ENCODE measurements around the gene PRELP. TPM values are rescaled to one million over a fixed set of nuclear protein-coding genes. Genes with fewer than 3 reads are reported as not detected.

Gene PRELP
- not detected for polyA plus RNA-seq (ENCODE audit: low read depth in 6 of 6)

GRCh38 chr1:203475012-203475981 is at the start of gene PRELP:
TSS of gene PRELP (plus strand) at chr1:203475806. CDS start at chr1:203483185, 7,379 bp downstream.
- ATAC-seq (ENCODE audit: low read depth in 2 of 2) (no peak), DNase-seq (no peak)
- peaks cover 4 to 13% (median 13%) of the 10 kb centered on the region in 3 donors for H3K4me1 Mint-ChIP-seq
- H3K27me3 Mint-ChIP-seq, result peaks cover 18 to 27% (median 20%) of the 10 kb centered on the region in 3 donors
- no peak within 1 kb of the TSS for H3K4me3 Mint-ChIP-seq
- no peaks in the 10 kb centered on the region for H3K36me3 Mint-ChIP-seq
- no peak within 1 kb of the TSS for H3K27ac Mint-ChIP-seq
- no peaks in the 10 kb centered on the region for H3K9me3 Mint-ChIP-seq

- Mint-ChIP-seq H3K36me3 (no peaks in the 10 kb centered on the region), H3K9me3 (no peaks in the 10 kb centered on the region), H3K4me1 (peaks cover 12 to 21% (median 16%) of the 10 kb centered on the region in 3 donors), H3K4me3 (no peak overlapping the region), H3K27ac (peak overlapping the region in 3 of 6 donors; percentile 23 to 34 (median 24)), H3K27me3 (peaks cover 28 to 48% (median 42%) of the 10 kb centered on the region in 3 donors)
- DNase-seq (no peak), ATAC-seq (ENCODE audit: low read depth in 2 of 2) (no peak)
These were observed 49.2 kb upstream of the PRELP start for GRCh38 chr1:203426366-203426765.

GRCh38 chr1:203426870-203427269 is 48.7 kb upstream of the PRELP start:
- H3K27me3 Mint-ChIP-seq, result peaks cover 28 to 45% (median 37%) of the 10 kb centered on the region in 3 donors
- ATAC-seq (ENCODE audit: low read depth in 2 of 2) (no peak), DNase-seq (no peak)
- H3K4me1 Mint-ChIP-seq, result peaks cover 12 to 21% (median 16%) of the 10 kb centered on the region in 3 donors
- H3K36me3 Mint-ChIP-seq, result no peaks in the 10 kb centered on the region
- H3K27ac Mint-ChIP-seq, result no peak overlapping the region
- H3K9me3 Mint-ChIP-seq, result no peaks in the 10 kb centered on the region
- no peak overlapping the region for H3K4me3 Mint-ChIP-seq

- H3K27me3 Mint-ChIP-seq, result peaks cover 28 to 46% (median 31%) of the 10 kb centered on the region in 3 donors
- ATAC-seq (ENCODE audit: low read depth in 2 of 2) (no peak), DNase-seq (no peak)
- no peak overlapping the region for H3K4me3 Mint-ChIP-seq
- no peaks in the 10 kb centered on the region for H3K36me3 Mint-ChIP-seq
- peak overlapping the region in 1 of 6 donors; percentile 11 for H3K27ac Mint-ChIP-seq
- H3K4me1 Mint-ChIP-seq, result peaks cover 12 to 21% (median 16%) of the 10 kb centered on the region in 3 donors
- no peaks in the 10 kb centered on the region for H3K9me3 Mint-ChIP-seq
These were observed 48.2 kb upstream of the PRELP start for GRCh38 chr1:203427451-203427850.

GRCh38 chr1:203428981-203429599 is 46.5 kb upstream of the PRELP start:
- H3K36me3 Mint-ChIP-seq, result no peaks in the 10 kb centered on the region
- H3K27me3 Mint-ChIP-seq, result peaks cover 23 to 44% (median 42%) of the 10 kb centered on the region in 3 donors
- DNase-seq (no peak), ATAC-seq (ENCODE audit: low read depth in 2 of 2) (peak in 1 of 2 donors; percentile 20)
- H3K27ac Mint-ChIP-seq, result peak overlapping the region in 1 of 6 donors; percentile 15
- H3K4me1 Mint-ChIP-seq, result peaks cover 12 to 21% (median 16%) of the 10 kb centered on the region in 3 donors
- no peak overlapping the region for H3K4me3 Mint-ChIP-seq
- peaks cover 0 to 1% (median 0%) of the 10 kb centered on the region in 7 donors for H3K9me3 Mint-ChIP-seq

- Mint-ChIP-seq H3K4me3 (no peak overlapping the region), H3K36me3 (no peaks in the 10 kb centered on the region), H3K4me1 (no peaks in the 10 kb centered on the region), H3K9me3 (peaks cover 0 to 2% (median 0%) of the 10 kb centered on the region in 7 donors), H3K27ac (no peak overlapping the region), H3K27me3 (peaks cover 14 to 34% (median 26%) of the 10 kb centered on the region in 3 donors)
- DNase-seq (no peak), ATAC-seq (ENCODE audit: low read depth in 2 of 2) (no peak)
These were observed 40.0 kb upstream of the PRELP start for GRCh38 chr1:203435615-203436014.

GRCh38 chr1:203437696-203438315 is 37.8 kb upstream of the PRELP start:
- no peaks in the 10 kb centered on the region for H3K36me3 Mint-ChIP-seq

GRCh38 chr1:203439131-203439730 is 36.4 kb upstream of the PRELP start:
- Mint-ChIP-seq H3K36me3 (no peaks in the 10 kb centered on the region), H3K4me1 (no peaks in the 10 kb centered on the region), H3K9me3 (peaks cover 0 to 2% (median 0%) of the 10 kb centered on the region in 7 donors), H3K4me3 (no peak overlapping the region), H3K27ac (no peak overlapping the region), H3K27me3 (peaks cover 12 to 45% (median 28%) of the 10 kb centered on the region in 3 donors)
- DNase-seq, result no peak
- ATAC-seq (ENCODE audit: low read depth in 2 of 2), result no peak

More at GRCh38 chr1:203437696-203438315, 37.8 kb upstream of the PRELP start:
- Mint-ChIP-seq H3K27ac (no peak overlapping the region), H3K4me1 (no peaks in the 10 kb centered on the region), H3K27me3 (peaks cover 7 to 50% (median 34%) of the 10 kb centered on the region in 3 donors), H3K4me3 (no peak overlapping the region), H3K9me3 (peaks cover 0 to 2% (median 0%) of the 10 kb centered on the region in 7 donors)
- DNase-seq (no peak), ATAC-seq (ENCODE audit: low read depth in 2 of 2) (no peak)

GRCh38 chr1:203440771-203441170 is 34.8 kb upstream of the PRELP start:
- peaks cover 3 to 11% (median 4%) of the 10 kb centered on the region in 7 donors for H3K9me3 Mint-ChIP-seq
- ATAC-seq (ENCODE audit: low read depth in 2 of 2), result peak; percentile 42 to 61
- H3K36me3 Mint-ChIP-seq, result peaks cover 0 to 8% of the 10 kb centered on the region in 2 donors
- H3K27ac Mint-ChIP-seq, result peak overlapping the region in 2 of 6 donors; percentile 27 to 46
- no peak for DNase-seq
- H3K4me3 Mint-ChIP-seq, result no peak overlapping the region
- H3K27me3 Mint-ChIP-seq, result peaks cover 9 to 40% (median 30%) of the 10 kb centered on the region in 3 donors
- no peaks in the 10 kb centered on the region for H3K4me1 Mint-ChIP-seq

- Mint-ChIP-seq H3K27ac (peak overlapping the region in 1 of 6 donors; percentile 72), H3K4me1 (no peaks in the 10 kb centered on the region), H3K27me3 (peaks cover 9 to 40% (median 30%) of the 10 kb centered on the region in 3 donors), H3K9me3 (peaks cover 2 to 11% (median 4%) of the 10 kb centered on the region in 7 donors), H3K36me3 (peaks cover 0 to 8% of the 10 kb centered on the region in 2 donors), H3K4me3 (no peak overlapping the region)
- ATAC-seq (ENCODE audit: low read depth in 2 of 2) (no peak), DNase-seq (no peak)
These were observed 33.8 kb upstream of the PRELP start for GRCh38 chr1:203441766-203442165.

GRCh38 chr1:203442821-203443220 is 32.8 kb upstream of the PRELP start:
- H3K27me3 Mint-ChIP-seq, result peaks cover 9 to 40% (median 30%) of the 10 kb centered on the region in 3 donors
- DNase-seq (no peak), ATAC-seq (ENCODE audit: low read depth in 2 of 2) (no peak)
- peaks cover 0 to 8% of the 10 kb centered on the region in 2 donors for H3K36me3 Mint-ChIP-seq
- peak overlapping the region in 2 of 6 donors; percentile 23 to 63 for H3K27ac Mint-ChIP-seq
- H3K9me3 Mint-ChIP-seq, result peaks cover 2 to 11% (median 4%) of the 10 kb centered on the region in 7 donors
- no peak overlapping the region for H3K4me3 Mint-ChIP-seq
- H3K4me1 Mint-ChIP-seq, result no peaks in the 10 kb centered on the region

- Mint-ChIP-seq H3K27ac (peak overlapping the region in 1 of 6 donors; percentile 12), H3K4me3 (no peak overlapping the region), H3K36me3 (peaks cover 0 to 8% of the 10 kb centered on the region in 2 donors), H3K4me1 (no peaks in the 10 kb centered on the region), H3K27me3 (peaks cover 9 to 40% (median 30%) of the 10 kb centered on the region in 3 donors), H3K9me3 (peaks cover 2 to 11% (median 4%) of the 10 kb centered on the region in 7 donors)
- DNase-seq (no peak), ATAC-seq (ENCODE audit: low read depth in 2 of 2) (no peak)
These were observed 32.3 kb upstream of the PRELP start for GRCh38 chr1:203443296-203443695.
